GM23248 (cell line): ENCODE data around the gene SPATS1. TPM values are rescaled to one million over a fixed set of nuclear protein-coding genes. Genes with fewer than 3 reads are reported as not detected.

Experiments used
- DNase-seq: peaks from one replicate; pipeline ENCODE4 v3.0.0-alpha.2; 2015
- H2AFZ ChIP-seq: fragments of 200-600 bp; sonication (generic); 2 replicates; pipeline ENCODE4 v1.6.1; 2016; ENCODE audit warnings: antibody characterized with exemption
- H3F3A ChIP-seq: fragments of 200-600 bp; sonication (generic); 2 replicates; pipeline ENCODE4 v1.6.1; 2016; ENCODE audit warnings: mild to moderate bottlenecking, antibody characterized with exemption, mixed run types; ENCODE audit not compliant: insufficient read depth
- H3K27ac ChIP-seq: fragments of 200-600 bp; sonication (generic); 2 replicates; pipeline ENCODE4 v1.5.1; 2016; ENCODE audit warnings: mild to moderate bottlenecking
- H3K27me3 ChIP-seq: fragments of 200-600 bp; sonication (generic); replicated peaks from 2 replicates; pipeline ENCODE4 v1.6.1; 2016; ENCODE audit warnings: mild to moderate bottlenecking; ENCODE audit not compliant: insufficient read depth
- H3K36me3 ChIP-seq: fragments of 200-600 bp; sonication (generic); 2 replicates; pipeline ENCODE4 v1.6.1; 2016; ENCODE audit warnings: low read depth, mild to moderate bottlenecking
- H3K4me1 ChIP-seq: fragments of 200-600 bp; sonication (generic); 2 replicates; pipeline ENCODE4 v1.6.1; 2016; ENCODE audit warnings: mild to moderate bottlenecking; ENCODE audit not compliant: insufficient read depth
- H3K4me2 ChIP-seq: fragments of 200-600 bp; sonication (generic); one replicate; pipeline ENCODE4 v1.6.1; 2016; ENCODE audit warnings: mild to moderate bottlenecking; ENCODE audit not compliant: unreplicated experiment
- H3K4me3 ChIP-seq: fragments of 200-600 bp; sonication (generic); 2 replicates; pipeline ENCODE4 v1.5.1; 2016; ENCODE audit warnings: mild to moderate bottlenecking
- H3K79me2 ChIP-seq: fragments of 200-600 bp; sonication (generic); 2 replicates; pipeline ENCODE4 v1.6.1; 2016; ENCODE audit warnings: mild to moderate bottlenecking; ENCODE audit not compliant: insufficient read depth
- H3K9ac ChIP-seq: fragments of 200-600 bp; sonication (generic); 2 replicates; pipeline ENCODE4 v1.6.1; 2016; ENCODE audit warnings: mild to moderate bottlenecking
- H3K9me2 ChIP-seq: fragments of 200-600 bp; sonication (generic); 2 replicates; pipeline ENCODE4 v1.6.1; 2016; ENCODE audit warnings: mixed run types, mild to moderate bottlenecking, moderate library complexity; ENCODE audit not compliant: insufficient read depth
- H3K9me3 ChIP-seq: fragments of 200-600 bp; sonication (generic); one replicate; pipeline ENCODE4 v1.6.1; 2017; ENCODE audit warnings: low read depth
- H4K20me1 ChIP-seq: fragments of 200-600 bp; sonication (generic); 2 replicates; pipeline ENCODE4 v1.6.0; 2016; ENCODE audit not compliant: insufficient read depth
- EZH2 ChIP-seq: fragments of 200-600 bp; sonication (generic); IDR thresholded peaks from 2 replicates; pipeline ENCODE4 v1.6.1; 2018; ENCODE audit warnings: antibody characterized with exemption, mild to moderate bottlenecking; ENCODE audit not compliant: insufficient read depth, poor library complexity, severe bottlenecking
- EZH2phosphoT487 ChIP-seq: fragments of 200-600 bp; sonication (generic); IDR thresholded peaks from 2 replicates; pipeline ENCODE4 v1.6.1; 2018; ENCODE audit warnings: antibody characterized with exemption, moderate library complexity, mild to moderate bottlenecking, low read depth; ENCODE audit not compliant: insufficient read depth
- WGBS, 2 experiments: methylation state at CpG; one replicate each; pipeline ENCODE4 v1.1.6; 2015 to 2017; ENCODE audit warnings: low lambda C conversion rate in 2 of 2, low coverage in 1 of 2; ENCODE audit errors: missing lambda C conversion rate in 2 of 2; 5-methylcytosine and 5-hydroxymethylcytosine counted together
- in situ Hi-C: fragments of 300-500 bp; cut with MboI; formaldehyde crosslinking; loops from 2 replicates; pipeline ENCODE4 v1.15.0; 2020
- polyA plus RNA-seq: library from polyadenylated mRNA; unstranded; fragments of >200 nt; fragmentation: Nextera tagmentation; extraction: Ambion mirVana; gene quantifications from 2 replicates; pipeline ENCODE4 v1.2.1, GENCODE V29; 2016
- total RNA-seq: library from RNA; depleted of rRNA; stranded (reverse); fragments of >200 nt; shearing (Covaris generic); gene quantifications from 2 replicates; pipeline ENCODE4 v1.2.3, GENCODE V29; 2014

The SPATS1 gene
- total and polyA plus RNA-seq, 2 experiments from 2014 or later, result not detected

- Histone ChIP-seq H3F3A (peaks cover 3% of the 10 kb centered on the region), H3K36me3 (peaks cover 5% of the 10 kb centered on the region; the same call in 1 of the 2 replicates), H3K9me2 (no peaks in the 10 kb centered on the region), H3K27me3 (no peaks in the 10 kb centered on the region), H3K27ac (no peak overlapping the region), H3K79me2 (no peaks in the 10 kb centered on the region), H3K9me3 (no peaks in the 10 kb centered on the region), H3K4me3 (no peak overlapping the region), H3K9ac (no peak overlapping the region), H3K4me2 (no peak overlapping the region), H3K4me1 (peaks cover 9% of the 10 kb centered on the region), H4K20me1 (no peaks in the 10 kb centered on the region), H2AFZ (no peak overlapping the region)
- WGBS, 2 experiments, result 86 to 88% methylated on average over 24 to 25 of the region's 25 CpGs
- TF ChIP-seq EZH2 (no peak), EZH2phosphoT487 (no peak)
- DNase-seq, result peak; percentile 57
- in situ Hi-C loops, result no loop called here
These were observed 37.9 kb upstream of the SPATS1 start for GRCh38 chr6:44304282-44305199.

- in situ Hi-C loops, result no loop called here
- Histone ChIP-seq H3K27me3 (no peaks in the 10 kb centered on the region), H3K9me2 (no peaks in the 10 kb centered on the region), H2AFZ (no peak overlapping the region), H3K9me3 (no peaks in the 10 kb centered on the region), H3K27ac (no peak overlapping the region), H3K4me1 (peaks cover 15% of the 10 kb centered on the region), H3K4me3 (no peak overlapping the region), H3K79me2 (no peaks in the 10 kb centered on the region), H4K20me1 (no peaks in the 10 kb centered on the region), H3K9ac (no peak overlapping the region), H3K4me2 (no peak overlapping the region), H3F3A (peaks cover 10% of the 10 kb centered on the region), H3K36me3 (0 out of 2 replicates have a peak, but pooled peaks cover 12% of the 10 kb centered on the region)
- 84 to 87% methylated on average over 5 of the region's 5 CpGs for WGBS, 2 experiments
- no peak for DNase-seq
- TF ChIP-seq EZH2phosphoT487 (no peak), EZH2 (no peak)
These were observed 37.2 kb upstream of the SPATS1 start for GRCh38 chr6:44305200-44305725.

- H2AFZ ChIP-seq, result no peak overlapping the region
- TF ChIP-seq EZH2 (no peak), EZH2phosphoT487 (no peak)
- H3K9ac ChIP-seq, result no peak overlapping the region
- no peak overlapping the region for H3K27ac ChIP-seq
- in situ Hi-C loops, result no loop called here
- H3K36me3 ChIP-seq, result peaks cover 17% of the 10 kb centered on the region; the same call in 1 of the 2 replicates
- H3K4me1 ChIP-seq, result peaks cover 15% of the 10 kb centered on the region
- no peaks in the 10 kb centered on the region for H3K27me3 ChIP-seq
- DNase-seq, result no peak
- no peaks in the 10 kb centered on the region for H3K9me2 ChIP-seq
- WGBS, 2 experiments, result 94 to 95% methylated on average over 8 of the region's 8 CpGs
- no peaks in the 10 kb centered on the region for H3K9me3 ChIP-seq
- H3K4me3 ChIP-seq, result no peak overlapping the region
- no peaks in the 10 kb centered on the region for H4K20me1 ChIP-seq
- H3K4me2 ChIP-seq, result no peak overlapping the region
- H3F3A ChIP-seq, result peaks cover 17% of the 10 kb centered on the region
- H3K79me2 ChIP-seq, result no peaks in the 10 kb centered on the region
These were observed 35.7 kb upstream of the SPATS1 start for GRCh38 chr6:44306710-44307109.

GRCh38 chr6:44307217-44307616 lies 35.2 kb upstream of the SPATS1 start:
- in situ Hi-C loops, result no loop called here
- no peak overlapping the region for H2AFZ ChIP-seq
- 93 to 96% methylated on average over 10 of the region's 10 CpGs for WGBS, 2 experiments

More at GRCh38 chr6:44307217-44307616, 35.2 kb upstream of the SPATS1 start:
- no peak for TF ChIP-seq EZH2phosphoT487
- no peak for TF ChIP-seq EZH2
- H3K27me3 ChIP-seq, result no peaks in the 10 kb centered on the region
- peaks cover 17% of the 10 kb centered on the region; the same call in 1 of the 2 replicates for H3K36me3 ChIP-seq
- H4K20me1 ChIP-seq, result no peaks in the 10 kb centered on the region
- H3K9ac ChIP-seq, result no peak overlapping the region
- peaks cover 17% of the 10 kb centered on the region for H3F3A ChIP-seq
- 0 out of 2 replicates have a peak, but pooled peaks cover 2% of the 10 kb centered on the region for H3K79me2 ChIP-seq
- H3K4me2 ChIP-seq, result no peak overlapping the region
- H3K9me2 ChIP-seq, result no peaks in the 10 kb centered on the region
- H3K27ac ChIP-seq, result no peak overlapping the region
- DNase-seq, result no peak
- no peak overlapping the region for H3K4me3 ChIP-seq
- H3K4me1 ChIP-seq, result peaks cover 15% of the 10 kb centered on the region
- no peaks in the 10 kb centered on the region for H3K9me3 ChIP-seq
